ENCODE measurements around the gene RPL41.

DNA sequence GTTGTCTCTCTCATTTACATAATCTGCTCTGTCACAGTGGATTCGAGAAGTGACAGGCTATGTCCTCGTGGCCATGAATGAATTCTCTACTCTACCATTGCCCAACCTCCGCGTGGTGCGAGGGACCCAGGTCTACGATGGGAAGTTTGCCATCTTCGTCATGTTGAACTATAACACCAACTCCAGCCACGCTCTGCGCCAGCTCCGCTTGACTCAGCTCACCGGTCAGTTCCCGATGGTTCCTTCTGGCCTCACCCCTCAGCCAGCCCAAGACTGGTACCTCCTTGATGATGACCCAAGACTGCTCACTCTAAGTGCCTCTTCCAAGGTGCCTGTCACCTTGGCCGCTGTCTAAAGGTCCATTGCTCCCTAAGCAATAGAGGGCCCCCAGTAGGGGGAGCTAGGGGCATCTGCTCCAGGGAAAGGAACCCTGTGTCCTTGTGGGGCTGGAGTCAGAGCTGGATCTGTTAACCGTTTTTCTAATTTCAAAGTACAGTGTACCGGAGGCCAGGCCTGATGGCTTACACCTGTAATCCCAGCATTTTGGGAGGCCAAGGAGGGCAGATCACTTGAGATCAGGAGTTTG lies 31.4 kb upstream of the RPL41 start:
- TF ChIP-seq, protein P1, sequence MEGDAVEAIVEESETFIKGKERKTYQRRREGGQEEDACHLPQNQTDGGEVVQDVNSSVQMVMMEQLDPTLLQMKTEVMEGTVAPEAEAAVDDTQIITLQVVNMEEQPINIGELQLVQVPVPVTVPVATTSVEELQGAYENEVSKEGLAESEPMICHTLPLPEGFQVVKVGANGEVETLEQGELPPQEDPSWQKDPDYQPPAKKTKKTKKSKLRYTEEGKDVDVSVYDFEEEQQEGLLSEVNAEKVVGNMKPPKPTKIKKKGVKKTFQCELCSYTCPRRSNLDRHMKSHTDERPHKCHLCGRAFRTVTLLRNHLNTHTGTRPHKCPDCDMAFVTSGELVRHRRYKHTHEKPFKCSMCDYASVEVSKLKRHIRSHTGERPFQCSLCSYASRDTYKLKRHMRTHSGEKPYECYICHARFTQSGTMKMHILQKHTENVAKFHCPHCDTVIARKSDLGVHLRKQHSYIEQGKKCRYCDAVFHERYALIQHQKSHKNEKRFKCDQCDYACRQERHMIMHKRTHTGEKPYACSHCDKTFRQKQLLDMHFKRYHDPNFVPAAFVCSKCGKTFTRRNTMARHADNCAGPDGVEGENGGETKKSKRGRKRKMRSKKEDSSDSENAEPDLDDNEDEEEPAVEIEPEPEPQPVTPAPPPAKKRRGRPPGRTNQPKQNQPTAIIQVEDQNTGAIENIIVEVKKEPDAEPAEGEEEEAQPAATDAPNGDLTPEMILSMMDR (IDR thresholded peaks at IDR 0.05 in 2 of 3, conservative IDR thresholded peaks at IDR 0.05 in 1 of 3; ENCODE audit: control insufficient read depth in 2 of 3, extremely low read depth in 1 of 3, insufficient read depth in 1 of 3, low read depth in 3 of 3, low read length in 3 of 3): peak; percentile 32 to 58 (median 43)
- TF ChIP-seq HCFC1 (IDR thresholded peaks at IDR 0.05; ENCODE audit: low read length): no peak
- TF ChIP-seq, protein P2, sequence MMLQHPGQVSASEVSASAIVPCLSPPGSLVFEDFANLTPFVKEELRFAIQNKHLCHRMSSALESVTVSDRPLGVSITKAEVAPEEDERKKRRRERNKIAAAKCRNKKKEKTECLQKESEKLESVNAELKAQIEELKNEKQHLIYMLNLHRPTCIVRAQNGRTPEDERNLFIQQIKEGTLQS (IDR thresholded peaks at IDR 0.05; ENCODE audit: borderline replicate concordance, extremely low read depth, low read depth, low read length): no peak
- TF ChIP-seq, protein P3, sequence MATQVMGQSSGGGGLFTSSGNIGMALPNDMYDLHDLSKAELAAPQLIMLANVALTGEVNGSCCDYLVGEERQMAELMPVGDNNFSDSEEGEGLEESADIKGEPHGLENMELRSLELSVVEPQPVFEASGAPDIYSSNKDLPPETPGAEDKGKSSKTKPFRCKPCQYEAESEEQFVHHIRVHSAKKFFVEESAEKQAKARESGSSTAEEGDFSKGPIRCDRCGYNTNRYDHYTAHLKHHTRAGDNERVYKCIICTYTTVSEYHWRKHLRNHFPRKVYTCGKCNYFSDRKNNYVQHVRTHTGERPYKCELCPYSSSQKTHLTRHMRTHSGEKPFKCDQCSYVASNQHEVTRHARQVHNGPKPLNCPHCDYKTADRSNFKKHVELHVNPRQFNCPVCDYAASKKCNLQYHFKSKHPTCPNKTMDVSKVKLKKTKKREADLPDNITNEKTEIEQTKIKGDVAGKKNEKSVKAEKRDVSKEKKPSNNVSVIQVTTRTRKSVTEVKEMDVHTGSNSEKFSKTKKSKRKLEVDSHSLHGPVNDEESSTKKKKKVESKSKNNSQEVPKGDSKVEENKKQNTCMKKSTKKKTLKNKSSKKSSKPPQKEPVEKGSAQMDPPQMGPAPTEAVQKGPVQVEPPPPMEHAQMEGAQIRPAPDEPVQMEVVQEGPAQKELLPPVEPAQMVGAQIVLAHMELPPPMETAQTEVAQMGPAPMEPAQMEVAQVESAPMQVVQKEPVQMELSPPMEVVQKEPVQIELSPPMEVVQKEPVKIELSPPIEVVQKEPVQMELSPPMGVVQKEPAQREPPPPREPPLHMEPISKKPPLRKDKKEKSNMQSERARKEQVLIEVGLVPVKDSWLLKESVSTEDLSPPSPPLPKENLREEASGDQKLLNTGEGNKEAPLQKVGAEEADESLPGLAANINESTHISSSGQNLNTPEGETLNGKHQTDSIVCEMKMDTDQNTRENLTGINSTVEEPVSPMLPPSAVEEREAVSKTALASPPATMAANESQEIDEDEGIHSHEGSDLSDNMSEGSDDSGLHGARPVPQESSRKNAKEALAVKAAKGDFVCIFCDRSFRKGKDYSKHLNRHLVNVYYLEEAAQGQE (IDR thresholded peaks at IDR 0.05; ENCODE audit: low read depth, low read length): no peak
- TF ChIP-seq POLR2AphosphoS5 (IDR thresholded peaks at IDR 0.05; ENCODE audit: low read length): no peak
- TF ChIP-seq TAF1 (IDR thresholded peaks at IDR 0.05; ENCODE audit: borderline replicate concordance, low read depth, low read length): no peak
- no peak for TF ChIP-seq SUPT20H (IDR thresholded peaks at IDR 0.05; ENCODE audit: borderline replicate concordance, control insufficient read depth, low read depth, low read length)
- TF ChIP-seq GABPA (IDR thresholded peaks at IDR 0.05; ENCODE audit: low read depth): no peak
- TF ChIP-seq SUZ12 (IDR thresholded peaks at IDR 0.05; ENCODE audit: unreplicated experiment): no peak
- TF ChIP-seq SMARCA5 (IDR thresholded peaks at IDR 0.05): no peak
